ENCODE results near the gene PDE4D.

The PDE4D gene

GRCh38 chr5:59887274-59887673 is 6.3 kb downstream of the PDE4D start:
- no peak overlapping the region for H3K4me2 ChIP-seq
- H3K9ac ChIP-seq: no peak overlapping the region
- H3K27me3 ChIP-seq: no peaks in the 10 kb centered on the region
- H3K9me3 ChIP-seq: no peaks in the 10 kb centered on the region
- H4K20me1 ChIP-seq: no peaks in the 10 kb centered on the region
- H3K4me3 ChIP-seq: no peak overlapping the region
- H3K27ac ChIP-seq: no peak overlapping the region
- no peak for TF ChIP-seq Cebpa-rat (IDR thresholded peaks at IDR 0.05)
- no peaks in the 10 kb centered on the region for H3K4me1 ChIP-seq
- H3K36me3 ChIP-seq: no peaks in the 10 kb centered on the region

- Histone ChIP-seq H3K4me1 (peaks cover 5% of the 10 kb centered on the region; the same call in 1 of the 2 replicates), H3K4me2 (no peak overlapping the region), H3K36me3 (no peaks in the 10 kb centered on the region), H3K9ac (no peak overlapping the region), H4K20me1 (no peaks in the 10 kb centered on the region), H3K4me3 (no peak overlapping the region), H3K27ac (no peak overlapping the region), H3K27me3 (no peaks in the 10 kb centered on the region), H3K9me3 (no peaks in the 10 kb centered on the region)
- TF ChIP-seq Cebpa-rat (IDR thresholded peaks at IDR 0.05): no peak
Measured at GRCh38 chr5:59874675-59875074, 18.9 kb downstream of the PDE4D start.

GRCh38 chr5:59873113-59873512 is 20.4 kb downstream of the PDE4D start:
- Histone ChIP-seq H3K27me3 (no peaks in the 10 kb centered on the region), H3K36me3 (no peaks in the 10 kb centered on the region), H3K27ac (no peak overlapping the region), H3K4me3 (no peak overlapping the region), H3K9ac (no peak overlapping the region), H3K4me2 (no peak overlapping the region), H3K4me1 (peaks cover 5% of the 10 kb centered on the region; the same call in 1 of the 2 replicates), H4K20me1 (no peaks in the 10 kb centered on the region), H3K9me3 (no peaks in the 10 kb centered on the region)
- no peak for TF ChIP-seq Cebpa-rat (IDR thresholded peaks at IDR 0.05)

GRCh38 chr5:59866661-59867060 is 26.9 kb downstream of the PDE4D start:
- H3K9me3 ChIP-seq: no peaks in the 10 kb centered on the region
- TF ChIP-seq Cebpa-rat (IDR thresholded peaks at IDR 0.05): no peak
- no peak overlapping the region for H3K9ac ChIP-seq
- H3K4me2 ChIP-seq: peak overlapping the region; percentile 41
- no peaks in the 10 kb centered on the region for H3K36me3 ChIP-seq
- no peaks in the 10 kb centered on the region for H3K27me3 ChIP-seq
- H3K4me1 ChIP-seq: peaks cover 27% of the 10 kb centered on the region
- H3K27ac ChIP-seq: no peak overlapping the region
- H3K4me3 ChIP-seq: no peak overlapping the region
- no peaks in the 10 kb centered on the region for H4K20me1 ChIP-seq

- no peaks in the 10 kb centered on the region for H3K9me3 ChIP-seq
- no peak overlapping the region for H3K27ac ChIP-seq
- no peak overlapping the region for H3K9ac ChIP-seq
- no peaks in the 10 kb centered on the region for H3K27me3 ChIP-seq
- peak overlapping the region; percentile 60 for H3K4me2 ChIP-seq
- H3K4me3 ChIP-seq: no peak overlapping the region
- H3K36me3 ChIP-seq: no peaks in the 10 kb centered on the region
- TF ChIP-seq Cebpa-rat (IDR thresholded peaks at IDR 0.05): no peak
- no peaks in the 10 kb centered on the region for H4K20me1 ChIP-seq
- peaks cover 27% of the 10 kb centered on the region for H3K4me1 ChIP-seq
Measured at GRCh38 chr5:59864718-59865117, 28.8 kb downstream of the PDE4D start.

- Histone ChIP-seq H3K27ac (no peak overlapping the region), H3K9ac (no peak overlapping the region), H3K4me1 (peaks cover 27% of the 10 kb centered on the region), H3K4me3 (no peak overlapping the region), H3K27me3 (no peaks in the 10 kb centered on the region), H3K9me3 (no peaks in the 10 kb centered on the region), H4K20me1 (no peaks in the 10 kb centered on the region), H3K4me2 (peak overlapping the region; percentile 60), H3K36me3 (no peaks in the 10 kb centered on the region)
- no peak for TF ChIP-seq Cebpa-rat (IDR thresholded peaks at IDR 0.05)
Measured at GRCh38 chr5:59863777-59864176, 29.7 kb downstream of the PDE4D start.

GRCh38 chr5:59856358-59856757 is 37.2 kb downstream of the PDE4D start:
- TF ChIP-seq Cebpa-rat (IDR thresholded peaks at IDR 0.05): no peak
- no peak overlapping the region for H3K27ac ChIP-seq
- H3K9ac ChIP-seq: no peak overlapping the region
- H4K20me1 ChIP-seq: no peaks in the 10 kb centered on the region
- H3K4me3 ChIP-seq: no peak overlapping the region
- no peaks in the 10 kb centered on the region for H3K9me3 ChIP-seq
- H3K4me2 ChIP-seq: no peak overlapping the region
- no peaks in the 10 kb centered on the region for H3K4me1 ChIP-seq
- H3K27me3 ChIP-seq: no peaks in the 10 kb centered on the region
- H3K36me3 ChIP-seq: no peaks in the 10 kb centered on the region

GRCh38 chr5:59850766-59851165 is 42.8 kb downstream of the PDE4D start:
- H3K27ac ChIP-seq: no peak overlapping the region
- H3K9ac ChIP-seq: no peak overlapping the region
- no peaks in the 10 kb centered on the region for H3K27me3 ChIP-seq
- H3K36me3 ChIP-seq: no peaks in the 10 kb centered on the region
- no peaks in the 10 kb centered on the region for H3K4me1 ChIP-seq
- no peaks in the 10 kb centered on the region for H3K9me3 ChIP-seq
- H4K20me1 ChIP-seq: no peaks in the 10 kb centered on the region
- H3K4me3 ChIP-seq: no peak overlapping the region
- no peak overlapping the region for H3K4me2 ChIP-seq
- no peak for TF ChIP-seq Cebpa-rat (IDR thresholded peaks at IDR 0.05)

GRCh38 chr5:59847586-59847985 is 45.9 kb downstream of the PDE4D start:
- no peak overlapping the region for H3K27ac ChIP-seq
- no peaks in the 10 kb centered on the region for H3K4me1 ChIP-seq
- no peaks in the 10 kb centered on the region for H4K20me1 ChIP-seq
- H3K36me3 ChIP-seq: no peaks in the 10 kb centered on the region
- H3K27me3 ChIP-seq: no peaks in the 10 kb centered on the region
- TF ChIP-seq Cebpa-rat (IDR thresholded peaks at IDR 0.05): no peak
- no peak overlapping the region for H3K9ac ChIP-seq
- no peak overlapping the region for H3K4me3 ChIP-seq
- no peaks in the 10 kb centered on the region for H3K9me3 ChIP-seq
- H3K4me2 ChIP-seq: no peak overlapping the region

GRCh38 chr5:59845730-59846129 is 47.8 kb downstream of the PDE4D start:
- Histone ChIP-seq H3K27me3 (no peaks in the 10 kb centered on the region), H3K4me2 (no peak overlapping the region), H3K27ac (no peak overlapping the region), H3K4me1 (no peaks in the 10 kb centered on the region), H3K9ac (no peak overlapping the region), H3K36me3 (no peaks in the 10 kb centered on the region), H3K4me3 (no peak overlapping the region), H3K9me3 (no peaks in the 10 kb centered on the region), H4K20me1 (no peaks in the 10 kb centered on the region)
- TF ChIP-seq Cebpa-rat (IDR thresholded peaks at IDR 0.05): no peak

- Histone ChIP-seq H3K4me1 (no peaks in the 10 kb centered on the region), H3K4me2 (no peak overlapping the region), H3K36me3 (no peaks in the 10 kb centered on the region), H3K27me3 (no peaks in the 10 kb centered on the region), H3K27ac (no peak overlapping the region), H3K9ac (no peak overlapping the region), H4K20me1 (no peaks in the 10 kb centered on the region), H3K9me3 (no peaks in the 10 kb centered on the region), H3K4me3 (no peak overlapping the region)
- no peak for TF ChIP-seq Cebpa-rat (IDR thresholded peaks at IDR 0.05)
Measured at GRCh38 chr5:59843511-59844213, 49.9 kb downstream of the PDE4D start.
